GM23338 (cell line): Measurements from ENCODE around the gene RPS18.

Experiments used
- CREB1 ChIP-seq: fragments of 250-450 bp; sonication (Bioruptor Pico); IDR thresholded peaks from 2 replicates; pipeline ENCODE4 v1.5.0; 2020; ENCODE audit warnings: low read depth, mild to moderate bottlenecking, moderate library complexity
- CTCF ChIP-seq, 2 experiments: fragments of 200-600 bp in 1 of 2; sonication (generic) in 1 of 2; conservative IDR thresholded peaks; 2 replicates each; pipeline versions ENCODE4 v1.5.1 to v1.6.1; 2016 to 2017; ENCODE audit warnings: antibody characterized with exemption in 2 of 2, low read depth in 2 of 2, mild to moderate bottlenecking in 2 of 2, moderate library complexity in 1 of 2
- EZH2 ChIP-seq: fragments of 200-600 bp; sonication (generic); IDR thresholded peaks from one replicate; pipeline ENCODE4 v1.8.0; 2017; ENCODE audit warnings: antibody characterized with exemption, mild to moderate bottlenecking, low read depth; ENCODE audit not compliant: unreplicated experiment
- EZH2phosphoT487 ChIP-seq: fragments of 200-600 bp; sonication (generic); IDR thresholded peaks from one replicate; pipeline ENCODE4 v1.8.1; 2018; ENCODE audit warnings: antibody characterized with exemption; ENCODE audit not compliant: unreplicated experiment
- JUNB ChIP-seq: IDR thresholded peaks from one replicate; pipeline ENCODE4 v1.6.1; 2016; ENCODE audit warnings: antibody characterized with exemption; ENCODE audit not compliant: unreplicated experiment
- POLR2AphosphoS5 ChIP-seq: IDR thresholded peaks from 2 replicates; pipeline ENCODE4 v1.6.1; 2016; ENCODE audit warnings: antibody characterized with exemption, low read depth
- REST ChIP-seq: IDR thresholded peaks from one replicate; pipeline ENCODE4 v1.6.1; 2018; ENCODE audit warnings: antibody characterized with exemption; ENCODE audit not compliant: unreplicated experiment

GRCh38 chr6:33247977-33248642 is 23.8 kb upstream of the RPS18 start:
- TF ChIP-seq CTCF (conservative IDR thresholded peaks at IDR 0.05; ENCODE audit: low read depth in 2 of 2) (peak; percentile 67 to 95), EZH2 (no peak), JUNB (no peak), EZH2phosphoT487 (no peak), CREB1 (no peak), REST (no peak), POLR2AphosphoS5 (no peak)
